ENCODE results near the gene DEGS2. TPM values are rescaled to one million over a fixed set of nuclear protein-coding genes. Genes with fewer than 3 reads are reported as not detected.

DEGS2 gene
- total RNA-seq, 1 experiment from 2014 or later = 1.6 TPM

- no peaks in the 10 kb centered on the region for H3K9me2 ChIP-seq (replicated peaks; ENCODE audit: low read length)
- intact Hi-C loops (cut with micrococcal nuclease) = no loop called here
- no peaks in the 10 kb centered on the region for H3K27me3 ChIP-seq (ENCODE audit: low read length)
- no peak overlapping the region for H2AFZ ChIP-seq (ENCODE audit: low read length)
- H3K4me1 ChIP-seq (ENCODE audit: insufficient read depth, low read length) = peaks cover 12% of the 10 kb centered on the region
- POLR2A ChIA-PET (ENCODE audit: unreplicated experiment) = no interaction called here
- no peaks in the 10 kb centered on the region for H3K9me3 ChIP-seq (ENCODE audit: low read length)
- no peak overlapping the region for H3K9ac ChIP-seq (ENCODE audit: low read length)
- H3K27ac ChIP-seq (ENCODE audit: low read length) = no peak overlapping the region
- CTCF ChIA-PET = no interaction called here
- no peaks in the 10 kb centered on the region for H3K36me3 ChIP-seq (ENCODE audit: low read depth, low read length)
- H3K4me2 ChIP-seq (ENCODE audit: low read length) = no peak overlapping the region
- DNase-seq (no peak), ATAC-seq (no peak)
- H3K79me2 ChIP-seq (ENCODE audit: low read length) = no peaks in the 10 kb centered on the region
- no peaks in the 10 kb centered on the region for H3F3A ChIP-seq (ENCODE audit: low read length, unreplicated experiment)
- BruUV-seq (replicated peaks) = no TSS peak
- no peak for TF ChIP-seq EZH2phosphoT487 (IDR thresholded peaks at IDR 0.05; ENCODE audit: borderline replicate concordance, low read length)
- H4K20me1 ChIP-seq (ENCODE audit: low read length) = no peaks in the 10 kb centered on the region
- no peak overlapping the region for H3K4me3 ChIP-seq (ENCODE audit: low read length)
Measured at GRCh38 chr14:100145682-100146464, 13.6 kb downstream of the DEGS2 start.

DNA sequence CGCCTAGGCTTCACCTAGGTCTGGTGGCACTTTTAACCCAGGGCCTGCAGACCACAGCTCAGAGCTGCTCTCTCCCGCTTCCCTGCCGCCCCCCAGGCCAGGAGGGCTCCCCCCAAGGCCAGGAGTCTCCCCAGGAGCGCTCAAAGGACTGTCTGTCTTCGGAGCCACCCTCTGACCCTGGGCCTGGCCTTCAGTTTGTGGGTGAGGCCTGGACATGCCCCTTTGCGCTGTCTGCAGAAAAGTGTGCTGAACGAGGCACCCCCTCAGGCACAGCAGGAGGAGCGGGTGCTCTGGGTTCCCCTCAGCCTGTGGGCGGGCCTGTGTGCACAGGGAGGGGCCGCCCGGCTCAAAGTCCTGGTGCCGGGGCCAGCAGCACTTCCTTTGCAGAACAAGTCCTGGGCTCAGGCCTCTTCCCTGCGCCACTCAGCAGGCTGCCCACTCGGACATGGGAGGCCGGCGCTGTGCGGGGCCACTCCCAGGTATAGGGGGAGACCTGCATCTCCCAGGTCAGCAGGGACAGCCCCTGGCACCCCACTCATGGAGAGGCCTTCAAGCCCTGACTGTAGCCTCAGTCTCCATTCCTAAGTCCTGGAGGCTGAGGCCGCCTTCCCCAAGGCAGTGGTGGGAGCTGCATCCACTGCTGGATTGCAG is 14.3 kb downstream of the DEGS2 start:
- ChIA-PET CTCF (no interaction called here), POLR2A (ENCODE audit: unreplicated experiment) (no interaction called here)

GRCh38 chr14:100144645-100144995 is 14.8 kb downstream of the DEGS2 start:
- no peaks in the 10 kb centered on the region for H3K27me3 ChIP-seq (ENCODE audit: low read length)

More for the DNA sequence above, 14.3 kb downstream of the DEGS2 start:
- Histone ChIP-seq H3K4me3 (ENCODE audit: low read length) (no peak overlapping the region), H2AFZ (ENCODE audit: low read length) (no peak overlapping the region), H3K4me2 (ENCODE audit: low read length) (no peak overlapping the region), H3K9me2 (replicated peaks; ENCODE audit: low read length) (no peaks in the 10 kb centered on the region), H3F3A (ENCODE audit: low read length, unreplicated experiment) (no peaks in the 10 kb centered on the region), H3K4me1 (ENCODE audit: insufficient read depth, low read length) (peaks cover 6% of the 10 kb centered on the region; the same call in 1 of the 2 replicates), H3K9me3 (ENCODE audit: low read length) (no peaks in the 10 kb centered on the region), H3K9ac (ENCODE audit: low read length) (no peak overlapping the region), H4K20me1 (ENCODE audit: low read length) (no peaks in the 10 kb centered on the region), H3K27me3 (ENCODE audit: low read length) (no peaks in the 10 kb centered on the region), H3K27ac (ENCODE audit: low read length) (no peak overlapping the region), H3K79me2 (ENCODE audit: low read length) (no peaks in the 10 kb centered on the region), H3K36me3 (ENCODE audit: low read depth, low read length) (no peaks in the 10 kb centered on the region)
- ATAC-seq (no peak), DNase-seq (no peak)
- no TSS peak for BruUV-seq (replicated peaks)
- intact Hi-C loops (cut with micrococcal nuclease) = no loop called here
- no peak for TF ChIP-seq EZH2 (IDR thresholded peaks at IDR 0.05; ENCODE audit: low read length, unreplicated experiment)
- TF ChIP-seq EZH2phosphoT487 (IDR thresholded peaks at IDR 0.05; ENCODE audit: borderline replicate concordance, low read length) = no peak
- TF ChIP-seq, protein P1, sequence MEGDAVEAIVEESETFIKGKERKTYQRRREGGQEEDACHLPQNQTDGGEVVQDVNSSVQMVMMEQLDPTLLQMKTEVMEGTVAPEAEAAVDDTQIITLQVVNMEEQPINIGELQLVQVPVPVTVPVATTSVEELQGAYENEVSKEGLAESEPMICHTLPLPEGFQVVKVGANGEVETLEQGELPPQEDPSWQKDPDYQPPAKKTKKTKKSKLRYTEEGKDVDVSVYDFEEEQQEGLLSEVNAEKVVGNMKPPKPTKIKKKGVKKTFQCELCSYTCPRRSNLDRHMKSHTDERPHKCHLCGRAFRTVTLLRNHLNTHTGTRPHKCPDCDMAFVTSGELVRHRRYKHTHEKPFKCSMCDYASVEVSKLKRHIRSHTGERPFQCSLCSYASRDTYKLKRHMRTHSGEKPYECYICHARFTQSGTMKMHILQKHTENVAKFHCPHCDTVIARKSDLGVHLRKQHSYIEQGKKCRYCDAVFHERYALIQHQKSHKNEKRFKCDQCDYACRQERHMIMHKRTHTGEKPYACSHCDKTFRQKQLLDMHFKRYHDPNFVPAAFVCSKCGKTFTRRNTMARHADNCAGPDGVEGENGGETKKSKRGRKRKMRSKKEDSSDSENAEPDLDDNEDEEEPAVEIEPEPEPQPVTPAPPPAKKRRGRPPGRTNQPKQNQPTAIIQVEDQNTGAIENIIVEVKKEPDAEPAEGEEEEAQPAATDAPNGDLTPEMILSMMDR (conservative IDR thresholded peaks at IDR 0.05; ENCODE audit: low read depth, low read length) = no peak

More at GRCh38 chr14:100144645-100144995, 14.8 kb downstream of the DEGS2 start:
- H3K27ac ChIP-seq (ENCODE audit: low read length) = no peak overlapping the region
- POLR2A ChIA-PET (ENCODE audit: unreplicated experiment) = no interaction called here
- CTCF ChIA-PET = no interaction called here
- H3K4me2 ChIP-seq (ENCODE audit: low read length) = no peak overlapping the region
- no peaks in the 10 kb centered on the region for H3K36me3 ChIP-seq (ENCODE audit: low read depth, low read length)
- no peaks in the 10 kb centered on the region for H3K9me3 ChIP-seq (ENCODE audit: low read length)
- H3F3A ChIP-seq (ENCODE audit: low read length, unreplicated experiment) = no peaks in the 10 kb centered on the region
- peaks cover under 1% of the 10 kb centered on the region; the same call in 1 of the 2 replicates for H3K4me1 ChIP-seq (ENCODE audit: insufficient read depth, low read length)
- H3K9ac ChIP-seq (ENCODE audit: low read length) = no peak overlapping the region
- H4K20me1 ChIP-seq (ENCODE audit: low read length) = no peaks in the 10 kb centered on the region
- no peak overlapping the region for H3K4me3 ChIP-seq (ENCODE audit: low read length)
- BruUV-seq (replicated peaks) = no TSS peak
- DNase-seq (no peak), ATAC-seq (no peak)
- intact Hi-C loops (cut with micrococcal nuclease) = no loop called here
- H3K9me2 ChIP-seq (replicated peaks; ENCODE audit: low read length) = no peaks in the 10 kb centered on the region
- H2AFZ ChIP-seq (ENCODE audit: low read length) = no peak overlapping the region
- no peaks in the 10 kb centered on the region for H3K79me2 ChIP-seq (ENCODE audit: low read length)
- no peak for TF ChIP-seq EZH2phosphoT487 (IDR thresholded peaks at IDR 0.05; ENCODE audit: borderline replicate concordance, low read length)
- no peak for TF ChIP-seq EZH2 (IDR thresholded peaks at IDR 0.05; ENCODE audit: low read length, unreplicated experiment)
- TF ChIP-seq, protein P1 (conservative IDR thresholded peaks at IDR 0.05; ENCODE audit: low read depth, low read length) = no peak

Measured in PC-3 (cell line).